Ishikawa (cell line): Measurements from ENCODE around the gene TMEM186.

Source experiments
- EP300 ChIP-seq: IDR thresholded peaks from 2 replicates; pipeline ENCODE4 v1.6.1; 2012; ENCODE audit warnings: borderline replicate concordance
- RAD21 ChIP-seq: IDR thresholded peaks from 2 replicates; pipeline ENCODE4 v1.6.1; 2012; ENCODE audit warnings: low read depth
- TCF12 ChIP-seq: IDR thresholded peaks from 2 replicates; pipeline ENCODE4 v1.6.1; 2012; ENCODE audit warnings: low read depth
- YY1 ChIP-seq: IDR thresholded peaks from 2 replicates; pipeline ENCODE4 v1.6.1; 2012; ENCODE audit warnings: low read depth

- TF ChIP-seq YY1, result no peak
- TF ChIP-seq TCF12, result no peak
- no peak for TF ChIP-seq EP300
- TF ChIP-seq RAD21, result no peak
These were observed 37.4 kb downstream of the TMEM186 start for GRCh38 chr16:8760021-8760420.
